AG08396 (cell line): ENCODE measurements around the gene OSBPL9.
"Not testable (repeated sequence)": the region's sequence is repeated elsewhere in the genome, so short reads cannot be mapped to it uniquely, and the experiment has no call there.

Experiments used
- DNase-seq: peaks from one replicate; pipeline ENCODE4 v3.0.0; 2012; ENCODE audit warnings: low spot score, mixed read lengths

The OSBPL9 gene

GRCh38 chr1:51708911-51709760, 92.2 kb downstream of the OSBPL9 start:
- DNase-seq = no peak

- DNase-seq = no peak
These were observed 93.1 kb downstream of the OSBPL9 start for GRCh38 chr1:51709951-51710350.

- no peak for DNase-seq
These were observed 95.7 kb downstream of the OSBPL9 start for GRCh38 chr1:51712590-51712989.

GRCh38 chr1:51714374-51715019, 97.6 kb downstream of the OSBPL9 start:
- DNase-seq = no peak

GRCh38 chr1:51715369-51715768, 98.5 kb downstream of the OSBPL9 start:
- DNase-seq = no peak

- DNase-seq = no peak
These were observed 99.9 kb downstream of the OSBPL9 start for GRCh38 chr1:51716746-51717145.

GRCh38 chr1:51717842-51718241, 101.0 kb downstream of the OSBPL9 start:
- DNase-seq = no peak

- DNase-seq = no peak
These were observed 102.3 kb downstream of the OSBPL9 start for GRCh38 chr1:51719146-51719545.

GRCh38 chr1:51724797-51725196, 107.9 kb downstream of the OSBPL9 start:
- no peak for DNase-seq

- DNase-seq = no peak
These were observed 109.2 kb downstream of the OSBPL9 start for GRCh38 chr1:51726051-51726450.

GRCh38 chr1:51726544-51727225, 109.8 kb downstream of the OSBPL9 start:
- DNase-seq = no peak

GRCh38 chr1:51727366-51727765, 110.5 kb downstream of the OSBPL9 start:
- DNase-seq = no peak

- DNase-seq = no peak
These were observed 111.8 kb downstream of the OSBPL9 start for GRCh38 chr1:51728611-51729155.

GRCh38 chr1:51729156-51729823, 112.4 kb downstream of the OSBPL9 start:
- peak; percentile 77 for DNase-seq

GRCh38 chr1:51729824-51730301, 113.0 kb downstream of the OSBPL9 start:
- DNase-seq = no peak

GRCh38 chr1:51731998-51732397, 115.1 kb downstream of the OSBPL9 start:
- DNase-seq = no peak

- no peak for DNase-seq
These were observed 116.0 kb downstream of the OSBPL9 start for GRCh38 chr1:51732701-51733425.

- not testable (repeated sequence) for DNase-seq
These were observed 116.5 kb downstream of the OSBPL9 start for GRCh38 chr1:51733426-51733774.

- DNase-seq = no peak
These were observed 117.1 kb downstream of the OSBPL9 start for GRCh38 chr1:51733793-51734522.

- no peak for DNase-seq
These were observed 118.2 kb downstream of the OSBPL9 start for GRCh38 chr1:51734896-51735745.
